GM10248 (cell line): ENCODE data around the gene FBXW7.

Source experiments
- CTCF ChIA-PET: fragments of 300-600 bp; sonication (Branson Sonifier 250); formaldehyde crosslinking; extraction: SDS; loops from one replicate; lab custom pipeline; 2021; ENCODE audit warnings: antibody characterized with exemption; lab: Yijun Ruan, JAX
- POLR2A ChIA-PET: fragments of 350-650 bp; sonication (Branson Sonifier 250); formaldehyde crosslinking; extraction: SDS; loops from one replicate; lab custom pipeline; 2020; ENCODE audit warnings: antibody characterized with exemption; lab: Yijun Ruan, JAX
- DNase-seq: peaks from one replicate; pipeline ENCODE4 v3.0.0; 2012; ENCODE audit errors: extremely low spot score
- TF ChIP-seq, protein P1 (sequence below): IDR thresholded peaks from 2 replicates; pipeline ENCODE4 v1.5.1; 2012; ENCODE audit warnings: mild to moderate bottlenecking, low read depth; ENCODE audit errors: extremely low read depth, missing control alignments, control extremely low read depth

The FBXW7 gene

GRCh38 chr4:152331042-152331441 lies 204.8 kb downstream of the FBXW7 start:
- no peak for DNase-seq
- TF ChIP-seq, protein P1, sequence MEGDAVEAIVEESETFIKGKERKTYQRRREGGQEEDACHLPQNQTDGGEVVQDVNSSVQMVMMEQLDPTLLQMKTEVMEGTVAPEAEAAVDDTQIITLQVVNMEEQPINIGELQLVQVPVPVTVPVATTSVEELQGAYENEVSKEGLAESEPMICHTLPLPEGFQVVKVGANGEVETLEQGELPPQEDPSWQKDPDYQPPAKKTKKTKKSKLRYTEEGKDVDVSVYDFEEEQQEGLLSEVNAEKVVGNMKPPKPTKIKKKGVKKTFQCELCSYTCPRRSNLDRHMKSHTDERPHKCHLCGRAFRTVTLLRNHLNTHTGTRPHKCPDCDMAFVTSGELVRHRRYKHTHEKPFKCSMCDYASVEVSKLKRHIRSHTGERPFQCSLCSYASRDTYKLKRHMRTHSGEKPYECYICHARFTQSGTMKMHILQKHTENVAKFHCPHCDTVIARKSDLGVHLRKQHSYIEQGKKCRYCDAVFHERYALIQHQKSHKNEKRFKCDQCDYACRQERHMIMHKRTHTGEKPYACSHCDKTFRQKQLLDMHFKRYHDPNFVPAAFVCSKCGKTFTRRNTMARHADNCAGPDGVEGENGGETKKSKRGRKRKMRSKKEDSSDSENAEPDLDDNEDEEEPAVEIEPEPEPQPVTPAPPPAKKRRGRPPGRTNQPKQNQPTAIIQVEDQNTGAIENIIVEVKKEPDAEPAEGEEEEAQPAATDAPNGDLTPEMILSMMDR, result no peak
- CTCF ChIA-PET, result no interaction called here
- POLR2A ChIA-PET, result no interaction called here

DNA sequence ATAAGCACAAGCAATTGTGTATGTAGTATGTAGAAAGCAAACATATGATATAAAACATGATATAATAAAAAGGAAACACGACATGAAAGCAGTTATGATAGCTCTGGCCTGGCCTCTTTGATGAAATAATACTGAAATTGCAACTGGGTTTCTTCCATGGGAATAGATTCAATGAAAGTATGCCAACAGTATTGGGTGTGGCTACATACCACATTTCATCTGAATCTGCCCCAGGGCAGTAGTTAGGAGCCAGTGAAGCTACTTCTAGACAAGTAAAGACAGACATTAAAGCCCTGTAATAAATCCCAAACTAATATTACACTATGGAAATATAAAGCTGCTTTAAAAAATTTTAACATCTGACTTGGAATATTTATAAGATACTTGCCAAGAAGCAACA lies 207.3 kb downstream of the FBXW7 start:
- POLR2A ChIA-PET, result no interaction called here

DNA sequence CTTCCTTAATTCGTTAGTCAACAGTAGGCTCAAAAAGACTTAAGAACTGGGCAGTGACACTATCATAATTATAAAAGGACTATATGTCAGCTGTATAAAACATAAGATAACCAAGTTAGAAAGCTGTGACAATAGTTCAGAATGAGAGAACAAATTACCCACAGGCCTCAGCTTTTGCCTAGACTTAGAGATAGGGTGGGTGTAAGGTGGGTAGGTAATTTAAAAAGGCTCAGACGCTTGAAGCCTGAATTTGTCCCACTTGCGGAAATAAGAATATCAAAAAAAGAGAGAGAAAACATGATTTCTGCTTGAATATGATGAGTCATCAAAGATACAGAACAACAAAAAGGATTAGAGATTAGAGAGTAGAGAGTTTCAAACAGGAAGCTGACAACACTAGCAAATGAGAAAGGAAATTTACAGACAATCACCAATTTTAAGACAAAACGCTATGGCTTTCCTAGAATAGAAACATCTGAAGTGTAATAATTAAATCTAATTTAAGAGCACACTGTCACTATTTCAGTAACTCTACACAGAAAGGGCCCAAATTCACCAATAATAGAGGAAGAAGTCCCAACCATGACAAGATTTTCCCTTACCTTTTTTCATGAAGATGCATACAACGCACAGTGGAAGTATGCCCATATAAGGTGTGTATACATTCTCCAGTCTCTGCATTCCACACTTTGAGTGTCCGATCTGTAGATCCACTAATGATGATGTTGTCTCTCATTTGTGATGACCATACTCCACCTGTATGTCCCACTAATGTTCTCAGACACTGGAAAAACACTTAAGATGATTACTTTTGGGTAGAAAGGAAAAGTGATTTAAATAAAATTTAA lies 208.1 kb downstream of the FBXW7 start:
- POLR2A ChIA-PET, result no interaction called here
- no peak for DNase-seq
- TF ChIP-seq, protein P1, result no peak
- CTCF ChIA-PET, result interaction anchor here (0.8 to 2.2 kb wide), 4 partner anchors 10 to 38 kb away, joined by 3 to 6 read pairs (median 5); no protein-coding TSS in a partner anchor

More for the DNA sequence above, 207.3 kb downstream of the FBXW7 start:
- TF ChIP-seq, protein P1, result no peak
- CTCF ChIA-PET, result interaction anchor here (0.8 to 2.2 kb wide), 4 partner anchors 11 to 39 kb away, joined by 3 to 6 read pairs (median 5); no protein-coding TSS in a partner anchor
- no peak for DNase-seq

GRCh38 chr4:152325831-152326230 lies 210.1 kb downstream of the FBXW7 start:
- CTCF ChIA-PET, result interaction anchor here (1.2 kb wide), 1 partner anchor 36 kb away, joined by 3 read pairs; no protein-coding TSS in a partner anchor
- DNase-seq, result no peak
- POLR2A ChIA-PET, result no interaction called here
- TF ChIP-seq, protein P1, result no peak

DNA sequence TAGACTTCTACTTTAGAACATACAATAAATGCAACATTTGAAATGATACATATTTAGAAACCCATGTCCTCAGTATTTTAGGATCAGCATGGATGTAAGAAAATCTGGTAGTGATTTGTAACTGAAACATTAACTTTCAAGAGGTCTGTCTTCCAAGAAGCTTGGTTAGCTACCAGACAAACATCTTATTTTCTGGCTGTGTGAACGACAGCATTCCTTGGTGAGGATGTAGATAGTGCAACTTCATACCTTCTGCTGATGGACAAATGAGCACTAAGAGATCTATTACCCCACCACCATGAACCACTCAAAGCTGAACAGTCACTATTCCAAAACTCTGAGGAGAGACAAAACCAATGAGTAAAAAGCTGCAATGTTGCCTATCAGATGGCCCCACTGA lies 212.7 kb downstream of the FBXW7 start:
- no peak for DNase-seq

GRCh38 chr4:152322656-152323055 lies 213.2 kb downstream of the FBXW7 start:
- CTCF ChIA-PET, result interaction anchor here (1.0 to 1.5 kb wide), 2 partner anchors 9 to 14 kb away, joined by 3 to 5 read pairs; no protein-coding TSS in a partner anchor
- TF ChIP-seq, protein P1, result no peak
- no peak for DNase-seq
- POLR2A ChIA-PET, result no interaction called here

More for the DNA sequence above, 212.7 kb downstream of the FBXW7 start:
- POLR2A ChIA-PET, result no interaction called here
- CTCF ChIA-PET, result interaction anchor here (1.0 to 1.5 kb wide), 2 partner anchors 9 to 13 kb away, joined by 3 to 5 read pairs; no protein-coding TSS in a partner anchor
- TF ChIP-seq, protein P1, result no peak
